Astrocyte of the cerebellum (primary cell): ENCODE results near the gene ADORA2A.

Source experiments
- DNase-seq: peaks from one replicate; pipeline ENCODE4 v3.0.0-alpha.2; 2011; ENCODE audit warnings: low read depth
- H3K4me3 ChIP-seq: 2 replicates; pipeline ENCODE4 v1.5.1; 2011; ENCODE audit warnings: mild to moderate bottlenecking, low read depth, low read length, moderate library complexity
- CTCF ChIP-seq: IDR thresholded peaks from 2 replicates; pipeline ENCODE4 v1.5.1; 2012; ENCODE audit warnings: low read length, low read depth, moderate library complexity, mild to moderate bottlenecking; ENCODE audit errors: missing control alignments
- in situ Hi-C: cut with HindIII; loops from 2 replicates; pipeline ENCODE4 v1.10.0; 2017; ENCODE audit warnings: low sequenced_read_pairs

Gene ADORA2A

GRCh38 chr22:24393012-24393559 is 34.3 kb upstream of the ADORA2A start:
- TF ChIP-seq CTCF: no peak
- in situ Hi-C loops: no loop called here
- H3K4me3 ChIP-seq: no peak overlapping the region
- no peak for DNase-seq

- in situ Hi-C loops: no loop called here
- no peak for DNase-seq
Observed at GRCh38 chr22:24393848-24394247, 33.6 kb upstream of the ADORA2A start.

GRCh38 chr22:24394254-24394653 is 33.1 kb upstream of the ADORA2A start:
- no peak for TF ChIP-seq CTCF
- H3K4me3 ChIP-seq: no peak overlapping the region
- in situ Hi-C loops: no loop called here
- no peak for DNase-seq

More at GRCh38 chr22:24393848-24394247, 33.6 kb upstream of the ADORA2A start:
- no peak overlapping the region for H3K4me3 ChIP-seq
- no peak for TF ChIP-seq CTCF

GRCh38 chr22:24398409-24398808 is 29.0 kb upstream of the ADORA2A start:
- H3K4me3 ChIP-seq: no peak overlapping the region
- no peak for DNase-seq
- in situ Hi-C loops: no loop called here
- no peak for TF ChIP-seq CTCF

GRCh38 chr22:24400034-24400725 is 27.2 kb upstream of the ADORA2A start:
- no peak for TF ChIP-seq CTCF
- H3K4me3 ChIP-seq: no peak overlapping the region
- in situ Hi-C loops: no loop called here
- no peak for DNase-seq

GRCh38 chr22:24400726-24401596 is 26.4 kb upstream of the ADORA2A start:
- in situ Hi-C loops: no loop called here
- no peak for DNase-seq
- TF ChIP-seq CTCF: no peak
- no peak overlapping the region for H3K4me3 ChIP-seq
